Trophoblast cell (in vitro differentiated cells and primary cell): ENCODE measurements around the gene KPNA6.

ENCODE experiments used
- DNase-seq, 2 donors: peaks; one replicate each; pipeline ENCODE4 v3.0.0-alpha.2; 2016
- H2AFZ ChIP-seq: 2 replicates; pipeline ENCODE4 v1.6.1; 2013; ENCODE audit warnings: low read length, moderate library complexity, mild to moderate bottlenecking; ENCODE audit not compliant: insufficient read depth, poor library complexity
- H2AK5ac ChIP-seq: 2 replicates; pipeline ENCODE4 v1.6.1; 2013; ENCODE audit warnings: mild to moderate bottlenecking, low read length
- H2BK120ac ChIP-seq: 2 replicates; pipeline ENCODE4 v1.6.1; 2013; ENCODE audit warnings: low read length, mild to moderate bottlenecking, moderate library complexity; ENCODE audit not compliant: insufficient read depth, poor library complexity
- H2BK12ac ChIP-seq: 2 replicates; pipeline ENCODE4 v1.6.1; 2013; ENCODE audit warnings: mild to moderate bottlenecking, low read length, moderate library complexity
- H2BK5ac ChIP-seq: 2 replicates; pipeline ENCODE4 v1.6.1; 2013; ENCODE audit warnings: low read length, low read depth, moderate library complexity, mild to moderate bottlenecking; ENCODE audit not compliant: poor library complexity
- H3K14ac ChIP-seq: 2 replicates; pipeline ENCODE4 v1.6.1; 2013; ENCODE audit warnings: mild to moderate bottlenecking, low read length
- H3K18ac ChIP-seq: 2 replicates; pipeline ENCODE4 v1.6.1; 2013; ENCODE audit warnings: mild to moderate bottlenecking, low read length
- H3K23ac ChIP-seq: 2 replicates; pipeline ENCODE4 v1.6.1; 2013; ENCODE audit warnings: low read length
- H3K27ac ChIP-seq: 2 replicates; pipeline ENCODE4 v1.5.1; 2013; ENCODE audit warnings: low read depth, mild to moderate bottlenecking, inconsistent platforms, low read length, moderate library complexity
- H3K27me3 ChIP-seq: 2 replicates; pipeline ENCODE4 v1.6.1; 2013; ENCODE audit warnings: inconsistent platforms, mild to moderate bottlenecking, low read length, moderate library complexity; ENCODE audit not compliant: insufficient read depth
- H3K36me3 ChIP-seq, 2 experiments: 1 replicate in 1 of 2; 2 replicates in 1 of 2; pipeline ENCODE4 v1.6.1; 2013; ENCODE audit warnings: low read length in 2 of 2, mild to moderate bottlenecking in 2 of 2, moderate library complexity in 1 of 2; ENCODE audit not compliant: insufficient read depth in 2 of 2, control insufficient read depth in 1 of 2
- H3K4ac ChIP-seq: 2 replicates; pipeline ENCODE4 v1.6.1; 2013; ENCODE audit warnings: low read depth, mild to moderate bottlenecking, low read length, moderate library complexity
- H3K4me1 ChIP-seq, 2 experiments: 1 replicate in 1 of 2; 2 replicates in 1 of 2; pipeline ENCODE4 v1.6.1; 2013; ENCODE audit warnings: low read length in 2 of 2, mild to moderate bottlenecking in 2 of 2, moderate library complexity in 1 of 2; ENCODE audit not compliant: insufficient read depth in 2 of 2, control insufficient read depth in 1 of 2
- H3K4me2 ChIP-seq: 2 replicates; pipeline ENCODE4 v1.6.1; 2013; ENCODE audit warnings: inconsistent platforms, mild to moderate bottlenecking, low read length, moderate library complexity
- H3K4me3 ChIP-seq: 2 replicates; pipeline ENCODE4 v1.5.1; 2013; ENCODE audit warnings: mild to moderate bottlenecking, low read depth, low read length, inconsistent platforms
- H3K79me1 ChIP-seq: one replicate; pipeline ENCODE4 v1.6.1; 2013; ENCODE audit warnings: low read length
- H3K79me2 ChIP-seq: 2 replicates; pipeline ENCODE4 v1.6.1; 2013; ENCODE audit warnings: low read length, mild to moderate bottlenecking; ENCODE audit not compliant: control insufficient read depth, insufficient read depth, poor library complexity
- H3K9ac ChIP-seq: 2 replicates; pipeline ENCODE4 v1.6.1; 2013; ENCODE audit warnings: mild to moderate bottlenecking, low read length
- H3K9me3 ChIP-seq: 2 replicates; pipeline ENCODE4 v1.6.1; 2013; ENCODE audit warnings: low read depth, mild to moderate bottlenecking, control low read depth, inconsistent platforms, low read length; ENCODE audit not compliant: insufficient read depth
- H4K12ac ChIP-seq: 2 replicates; pipeline ENCODE4 v1.6.1; 2013; ENCODE audit warnings: low read depth, mild to moderate bottlenecking, low read length, moderate library complexity
- H4K8ac ChIP-seq: 2 replicates; pipeline ENCODE4 v1.6.1; 2013; ENCODE audit warnings: low read depth, mild to moderate bottlenecking, low read length, moderate library complexity
- H4K91ac ChIP-seq: one replicate; pipeline ENCODE4 v1.6.1; 2013; ENCODE audit warnings: low read depth, mild to moderate bottlenecking, low read length, moderate library complexity
- WGBS: extraction: QIAGEN DNeasy Blood & Tissue Kit; methylation state at CpG from one replicate; pipeline ENCODE4 v1.1.7; 2013; ENCODE audit warnings: missing lambda C conversion rate; ENCODE audit not compliant: insufficient read length, insufficient coverage; ENCODE audit errors: extremely low coverage; 5-methylcytosine and 5-hydroxymethylcytosine counted together

The KPNA6 gene

GRCh38 chr1:32094746-32095521 is 12.9 kb upstream of the KPNA6 start:
- Histone ChIP-seq H3K4me2 (no peak overlapping the region), H2BK120ac (no peak overlapping the region), H3K18ac (no peak overlapping the region), H4K91ac (no peak overlapping the region), H3K79me1 (no peaks in the 10 kb centered on the region), H2BK5ac (no peak overlapping the region), H2BK12ac (no peak overlapping the region), H3K9ac (no peak overlapping the region), H3K4ac (no peak overlapping the region), H3K27ac (no peak overlapping the region), H2AK5ac (no peak overlapping the region), H2AFZ (no peak overlapping the region), H4K12ac (no peak overlapping the region), H3K79me2 (no peaks in the 10 kb centered on the region), H3K36me3 (peaks cover 27 to 46% of the 10 kb centered on the region in 2 experiments), H3K27me3 (no peaks in the 10 kb centered on the region), H3K23ac (no peak overlapping the region), H4K8ac (no peak overlapping the region), H3K9me3 (peaks cover 2% of the 10 kb centered on the region), H3K4me3 (no peak overlapping the region), H3K4me1 (no peaks in the 10 kb centered on the region), H3K14ac (no peak overlapping the region)
- WGBS = no CpG with 5 or more reads among the region's 11 CpGs
- DNase-seq = no peak

DNA sequence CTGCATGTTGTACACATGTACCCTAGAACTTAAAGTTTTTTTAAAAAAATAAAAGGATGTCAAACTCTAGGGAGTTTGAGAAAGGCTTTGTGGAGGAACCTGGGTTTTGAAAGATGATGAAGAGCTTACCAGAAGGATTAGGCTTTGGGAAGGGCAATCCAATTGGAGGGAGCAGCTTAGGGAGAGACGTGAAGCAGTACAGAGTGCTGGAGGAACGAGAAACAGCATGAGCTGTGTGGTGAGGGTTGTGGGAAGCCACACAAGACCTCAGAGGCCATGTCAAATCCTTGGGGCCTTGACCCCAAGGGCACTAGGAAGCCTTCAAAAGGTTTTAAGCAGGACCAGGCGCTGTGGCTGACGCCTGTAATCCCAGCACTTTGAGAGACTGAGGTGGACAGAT is 8.4 kb upstream of the KPNA6 start:
- no peaks in the 10 kb centered on the region for H3K79me2 ChIP-seq
- H3K18ac ChIP-seq = no peak overlapping the region
- H3K9ac ChIP-seq = no peak overlapping the region
- DNase-seq = no peak
- no peak overlapping the region for H3K23ac ChIP-seq
- no peak overlapping the region for H3K4me3 ChIP-seq
- no peak overlapping the region for H3K27ac ChIP-seq
- H4K91ac ChIP-seq = no peak overlapping the region
- peaks cover 5% of the 10 kb centered on the region for H3K79me1 ChIP-seq
- peaks cover 9 to 12% of the 10 kb centered on the region in 2 experiments for H3K4me1 ChIP-seq
- H2BK12ac ChIP-seq = no peak overlapping the region
- H3K36me3 ChIP-seq = peaks cover 22 to 34% of the 10 kb centered on the region in 2 experiments
- no peak overlapping the region for H3K4ac ChIP-seq
- no peaks in the 10 kb centered on the region for H3K27me3 ChIP-seq
- no peak overlapping the region for H4K8ac ChIP-seq
- H3K4me2 ChIP-seq = no peak overlapping the region
- WGBS = no CpG with 5 or more reads among the region's 4 CpGs
- H2AFZ ChIP-seq = no peak overlapping the region
- no peak overlapping the region for H2BK5ac ChIP-seq
- H2AK5ac ChIP-seq = no peak overlapping the region
- no peak overlapping the region for H3K14ac ChIP-seq
- no peak overlapping the region for H2BK120ac ChIP-seq
- H4K12ac ChIP-seq = no peak overlapping the region
- H3K9me3 ChIP-seq = peaks cover 4% of the 10 kb centered on the region

- H3K27me3 ChIP-seq = no peaks in the 10 kb centered on the region
- H2BK12ac ChIP-seq = peak overlapping the region; percentile 19
- H4K12ac ChIP-seq = no peak overlapping the region
- H2AFZ ChIP-seq = no peak overlapping the region
- H2BK120ac ChIP-seq = peak overlapping the region; percentile 74
- no peak overlapping the region for H3K18ac ChIP-seq
- no peak overlapping the region for H3K4me2 ChIP-seq
- no peak overlapping the region for H2BK5ac ChIP-seq
- H3K9me3 ChIP-seq = peaks cover 2% of the 10 kb centered on the region
- H4K8ac ChIP-seq = peak overlapping the region; percentile 4
- H3K23ac ChIP-seq = no peak overlapping the region
- H3K79me1 ChIP-seq = peaks cover 5% of the 10 kb centered on the region
- H3K14ac ChIP-seq = no peak overlapping the region
- peak overlapping the region; percentile 32 for H4K91ac ChIP-seq
- H3K4me1 ChIP-seq = peaks cover 9 to 12% of the 10 kb centered on the region in 2 experiments
- WGBS = no CpG with 5 or more reads among the region's 10 CpGs
- H3K79me2 ChIP-seq = no peaks in the 10 kb centered on the region
- H3K4me3 ChIP-seq = no peak overlapping the region
- no peak overlapping the region for H3K9ac ChIP-seq
- peaks cover 14 to 24% of the 10 kb centered on the region in 2 experiments for H3K36me3 ChIP-seq
- DNase-seq = peak; percentile 80 to 89
- H3K27ac ChIP-seq = no peak overlapping the region
- H3K4ac ChIP-seq = no peak overlapping the region
- peak overlapping the region; percentile 21 for H2AK5ac ChIP-seq
Observed at GRCh38 chr1:32100359-32100758, 7.5 kb upstream of the KPNA6 start.

- Histone ChIP-seq H3K4ac (peak overlapping the region; percentile 37), H2AFZ (no peak overlapping the region), H3K79me1 (peaks cover 5% of the 10 kb centered on the region), H3K14ac (peak overlapping the region; percentile 24), H2AK5ac (peak overlapping the region; percentile 71), H2BK5ac (peak overlapping the region; percentile 45), H4K12ac (no peak overlapping the region), H3K18ac (no peak overlapping the region), H3K36me3 (peaks cover 9 to 17% of the 10 kb centered on the region in 2 experiments), H3K4me1 (peaks cover 9 to 12% of the 10 kb centered on the region in 2 experiments), H2BK120ac (peak overlapping the region; percentile 48), H3K9me3 (peaks cover 2% of the 10 kb centered on the region), H4K8ac (peak overlapping the region; percentile 7), H3K27me3 (no peaks in the 10 kb centered on the region), H3K9ac (no peak overlapping the region), H3K23ac (no peak overlapping the region), H4K91ac (peak overlapping the region; percentile 50), H3K4me3 (no peak overlapping the region), H3K27ac (peak overlapping the region; percentile 73), H2BK12ac (peak overlapping the region; percentile 73), H3K4me2 (no peak overlapping the region), H3K79me2 (no peaks in the 10 kb centered on the region)
- WGBS = no CpG with 5 or more reads among the region's 9 CpGs
- DNase-seq = peak in 1 of 2 donors; percentile 58
Observed at GRCh38 chr1:32100807-32101708, 6.8 kb upstream of the KPNA6 start.
